Measurements from ENCODE around the gene NDUFB10.
"Not testable (repeated sequence)": the region's sequence is repeated elsewhere in the genome, so short reads cannot be mapped to it uniquely, and the experiment has no call there.

The NDUFB10 gene

DNA sequence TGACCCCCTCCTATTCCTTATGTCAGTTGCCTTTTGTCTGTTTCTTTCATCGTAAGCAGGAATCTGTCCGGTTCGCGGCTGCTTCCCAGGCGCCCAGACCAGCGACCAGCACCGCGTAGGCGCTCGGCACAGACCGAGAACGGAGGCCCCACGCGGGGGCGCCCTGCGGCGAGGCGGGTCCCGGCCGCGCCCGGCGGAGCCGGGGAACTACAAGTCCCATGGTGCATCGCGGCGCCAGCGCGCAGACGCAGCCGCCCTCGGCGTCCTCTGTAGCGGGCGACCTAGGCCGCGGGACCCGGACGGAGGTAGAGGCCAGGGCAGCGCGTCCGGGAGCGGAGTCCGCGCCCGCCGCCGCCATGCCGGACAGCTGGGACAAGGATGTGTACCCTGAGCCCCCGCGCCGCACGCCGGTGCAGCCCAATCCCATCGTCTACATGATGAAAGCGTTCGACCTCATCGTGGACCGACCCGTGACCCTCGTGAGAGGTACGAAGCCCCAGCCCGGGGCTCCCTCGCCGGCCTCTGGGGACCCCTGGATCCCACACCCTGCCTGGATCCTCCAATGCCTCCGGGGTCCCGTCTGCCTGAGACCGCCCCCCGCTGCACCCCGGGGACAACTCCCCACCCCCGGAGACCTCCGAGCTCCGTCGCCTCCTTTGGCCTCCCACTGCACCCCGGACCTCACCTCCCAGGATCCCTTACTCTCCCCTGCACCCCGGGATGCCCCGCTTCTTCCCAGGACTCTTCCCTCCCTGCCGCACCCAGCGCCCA lies at the start of gene NDUFB10:
Gene NDUFB10, plus strand, starts transcription at position 270 of the 771 bp plus-strand sequence. Its CDS starts 87 bp downstream, at position 357.
- DNase-seq = peak; percentile 82

DNA sequence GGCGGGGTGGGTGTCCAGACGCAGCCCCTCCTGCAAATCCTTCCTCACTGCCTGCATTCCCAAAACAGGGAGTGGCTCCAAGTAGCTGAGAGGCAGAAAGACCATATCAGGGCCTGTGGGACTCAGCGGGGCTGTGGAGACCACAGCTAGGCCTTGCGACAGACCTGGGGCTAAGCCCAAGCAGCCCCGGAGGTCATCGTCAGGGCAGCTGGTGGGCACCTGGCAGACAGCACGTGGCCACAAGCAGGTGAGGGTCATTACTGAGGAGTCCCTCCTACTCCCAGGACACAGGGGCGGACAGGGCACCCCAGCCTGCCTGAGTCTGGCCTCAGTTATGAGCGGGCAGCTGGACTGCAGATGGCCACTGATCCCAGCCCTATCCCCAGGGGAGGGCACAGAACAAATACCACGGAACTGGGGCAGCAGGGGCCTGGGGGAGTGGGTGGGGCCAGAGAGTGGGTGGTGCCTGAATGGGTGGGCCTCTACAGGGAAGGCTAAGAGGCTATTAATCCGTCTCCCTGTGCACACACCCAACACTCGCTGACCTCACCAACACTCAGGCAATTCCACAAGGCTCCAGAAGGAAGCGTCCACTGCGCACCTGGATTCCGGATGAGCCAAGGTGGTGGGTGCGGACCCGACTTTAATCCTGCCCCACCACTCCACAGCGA lies 49.6 kb upstream of the NDUFB10 start:
- no peak for DNase-seq

DNA sequence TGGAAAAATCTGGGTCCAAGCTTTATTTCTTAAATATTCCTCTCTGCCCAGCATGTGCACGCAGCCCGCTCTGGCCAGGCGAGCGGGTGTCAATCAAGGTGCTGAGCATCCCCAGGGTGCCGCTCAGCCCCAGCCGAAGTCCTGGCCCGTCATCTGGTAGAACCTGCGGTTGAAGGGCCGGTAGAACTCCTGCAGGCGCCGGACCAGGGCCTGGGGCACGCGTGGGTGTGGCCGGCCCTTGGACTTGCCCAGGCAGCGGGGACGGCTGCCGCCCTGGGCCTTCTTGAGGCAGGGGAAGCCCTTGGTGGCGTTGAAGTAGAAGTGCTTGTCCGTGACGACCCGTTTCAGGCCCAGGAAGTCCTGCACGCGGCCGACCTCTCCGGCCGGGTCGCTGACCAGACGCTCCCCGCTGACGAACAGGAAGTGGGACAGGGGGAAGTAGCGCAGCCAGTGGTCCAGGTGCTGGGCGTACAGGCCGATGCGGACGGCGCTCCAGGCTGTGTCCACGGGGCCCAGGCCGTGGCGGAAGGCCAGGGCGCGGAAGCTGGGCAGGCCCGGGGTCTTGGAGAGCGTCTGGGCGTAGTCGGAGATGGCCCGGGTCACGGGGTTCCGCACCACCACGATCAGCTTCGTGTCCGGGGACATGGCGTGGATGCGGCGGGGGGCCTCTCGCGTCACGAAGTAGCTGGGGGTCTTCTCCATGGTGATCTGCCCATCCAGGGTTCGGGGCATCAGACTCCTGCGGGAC lies 47.7 kb upstream of the NDUFB10 start:
- DNase-seq = no peak

DNA sequence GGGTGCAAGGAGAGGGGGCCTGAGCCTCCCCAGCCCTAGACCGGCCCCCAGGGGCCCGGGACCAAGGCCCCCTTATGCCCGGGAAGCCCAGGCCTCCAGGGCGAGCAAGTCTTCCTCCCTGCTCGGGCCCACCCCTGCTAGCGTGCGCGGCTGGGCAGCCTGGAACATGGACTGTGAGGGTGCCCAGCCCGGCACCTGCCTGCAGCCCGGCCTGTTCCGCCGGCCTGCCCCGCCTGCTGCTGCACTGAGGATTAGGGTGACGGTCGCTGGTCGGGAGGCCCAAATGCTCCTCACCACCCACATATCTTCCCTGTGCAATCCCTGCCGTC lies 47.2 kb upstream of the NDUFB10 start:
- DNase-seq = no peak

DNA sequence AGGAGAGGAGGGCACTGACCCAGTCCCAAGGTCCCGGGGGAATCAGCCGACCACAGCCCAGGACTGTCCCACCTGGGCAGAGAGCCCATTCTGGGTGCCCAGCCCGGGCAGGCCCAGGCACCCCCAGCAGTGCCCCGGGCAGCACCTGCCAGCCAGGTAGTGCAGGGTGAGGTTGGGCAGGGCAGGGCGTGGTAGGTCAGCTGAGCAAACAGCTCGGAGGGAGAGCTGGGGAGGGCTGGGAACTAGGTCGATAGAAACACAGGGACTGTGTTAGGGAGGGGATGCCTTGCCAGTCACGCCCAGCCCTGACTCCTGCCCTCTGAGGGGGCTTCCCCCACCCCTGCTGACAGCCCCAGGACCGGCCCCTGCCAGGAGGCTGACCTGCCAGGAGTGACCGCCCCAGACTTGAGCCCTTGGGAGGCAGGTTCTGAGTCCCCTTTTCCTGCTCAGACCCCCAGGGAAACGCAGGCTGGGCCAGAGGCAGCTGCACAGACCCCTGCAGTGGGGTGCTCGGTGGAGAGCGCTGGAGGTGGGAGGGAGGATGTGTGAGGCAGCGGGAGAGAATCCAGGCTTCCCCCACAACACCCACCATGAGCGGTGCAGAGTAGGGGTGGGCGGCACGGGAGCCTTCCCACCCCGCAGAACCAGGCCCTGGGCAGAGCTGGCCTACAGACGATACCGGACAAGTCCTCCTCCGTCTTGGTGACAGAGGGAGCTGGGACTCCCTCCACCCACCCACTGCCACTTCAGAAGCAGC lies 45.8 kb upstream of the NDUFB10 start:
- DNase-seq = no peak

DNA sequence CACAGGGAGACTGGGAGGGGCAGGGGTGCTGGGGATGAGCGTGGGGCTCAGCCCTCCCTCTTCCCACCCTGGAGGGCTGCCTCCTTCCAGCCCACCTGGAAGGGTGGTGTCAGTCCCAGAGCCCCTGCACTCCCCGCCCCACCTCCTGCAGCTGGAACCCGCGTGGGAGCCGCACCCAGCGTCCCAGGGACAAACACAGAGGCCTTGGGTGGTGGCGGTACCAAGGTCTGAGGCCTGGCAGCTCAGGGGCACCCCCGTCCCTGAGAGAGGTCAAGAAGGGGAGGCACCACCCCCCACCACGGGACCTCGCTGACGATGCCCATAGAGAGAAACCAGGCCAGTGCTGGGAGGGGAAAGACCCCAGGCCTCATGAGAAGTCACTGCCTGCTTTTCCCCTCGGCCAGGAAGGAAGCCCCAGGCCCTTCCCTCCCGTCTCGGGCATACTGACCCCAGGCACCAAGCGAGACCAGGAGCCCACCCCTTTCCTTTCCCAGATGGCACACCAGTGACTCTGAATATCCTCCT lies 45.2 kb upstream of the NDUFB10 start:
- DNase-seq = no peak

DNA sequence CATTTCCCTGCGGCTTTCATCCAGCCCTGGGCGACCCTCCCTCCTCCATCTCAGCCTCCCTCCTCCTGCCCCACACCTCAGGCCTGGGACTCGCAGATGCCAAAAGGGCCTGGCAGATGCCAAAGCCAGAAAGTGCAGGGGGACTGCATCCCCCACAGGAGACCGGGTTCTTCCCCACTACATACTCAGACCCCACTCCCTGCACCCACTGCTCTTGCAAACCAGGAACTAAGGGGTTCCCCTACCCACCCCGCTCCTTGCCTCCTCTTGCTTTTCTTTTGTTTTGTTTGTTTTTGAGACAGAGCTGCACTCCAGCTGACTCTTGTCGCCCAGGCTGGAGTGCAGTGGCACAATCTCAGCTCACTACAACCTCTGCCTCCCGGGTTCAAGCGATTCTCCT lies 44.4 kb upstream of the NDUFB10 start:
- DNase-seq = no peak

DNA sequence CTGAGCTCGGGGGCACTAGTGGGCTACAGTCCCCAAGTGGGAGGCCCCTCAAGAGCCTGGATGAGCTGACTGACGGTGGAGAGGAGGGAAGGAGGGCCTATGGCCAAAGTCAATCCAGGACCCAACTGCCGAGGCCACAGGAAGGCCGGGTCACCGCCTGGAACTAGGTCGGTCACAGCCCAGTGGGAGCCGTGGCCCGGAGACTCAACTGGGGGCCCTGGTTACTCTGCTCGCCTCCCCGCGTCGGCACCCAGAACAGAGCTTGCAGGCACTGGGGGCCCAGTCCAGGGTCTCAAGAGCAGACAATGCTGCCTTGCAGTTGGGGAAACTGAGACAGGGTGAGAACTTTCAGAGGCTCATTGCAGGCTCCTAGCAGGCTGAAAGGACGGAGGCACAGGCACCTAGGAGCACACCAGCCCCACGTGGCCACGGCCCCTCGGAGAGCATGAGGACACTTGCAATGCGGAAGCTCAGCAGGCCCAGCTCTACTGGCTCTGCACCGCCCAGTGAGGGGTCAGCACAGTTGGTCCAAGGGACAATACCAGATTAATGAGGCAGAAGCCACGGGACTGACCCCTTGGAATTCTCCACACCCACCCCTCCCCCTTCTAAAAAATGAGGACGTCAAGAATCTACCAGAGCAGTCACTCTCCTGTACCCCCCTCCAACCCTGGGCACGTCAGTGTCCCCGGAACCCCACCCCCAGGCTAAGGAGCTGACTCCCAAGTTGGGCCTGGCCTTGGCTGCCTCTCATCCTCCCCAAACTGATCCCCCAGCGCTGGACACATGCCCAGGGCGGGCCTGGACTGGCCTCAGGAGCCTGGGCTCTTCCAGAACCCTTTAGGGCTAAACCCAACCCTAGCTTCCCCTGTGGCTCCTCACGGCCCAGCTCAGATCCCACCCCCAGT lies 43.4 kb upstream of the NDUFB10 start:
- DNase-seq = no peak

DNA sequence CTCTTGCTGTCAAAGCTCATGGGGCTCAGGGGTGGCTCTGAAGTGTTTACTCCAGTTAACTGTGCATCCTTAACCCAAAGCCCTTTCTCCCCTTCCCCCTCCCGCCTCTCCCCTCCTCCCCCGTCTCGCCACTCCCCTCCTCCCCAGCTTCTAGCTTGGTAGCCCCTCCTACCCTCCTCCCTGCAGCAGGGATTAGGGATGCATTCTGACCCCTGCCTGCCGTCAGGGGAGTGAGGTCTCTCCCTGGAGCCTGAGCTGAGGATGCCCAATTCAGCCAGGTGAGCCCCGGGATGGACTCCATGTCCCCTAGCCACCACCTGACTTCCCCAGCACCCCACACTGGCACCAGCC lies 42.7 kb upstream of the NDUFB10 start:
- DNase-seq = no peak

DNA sequence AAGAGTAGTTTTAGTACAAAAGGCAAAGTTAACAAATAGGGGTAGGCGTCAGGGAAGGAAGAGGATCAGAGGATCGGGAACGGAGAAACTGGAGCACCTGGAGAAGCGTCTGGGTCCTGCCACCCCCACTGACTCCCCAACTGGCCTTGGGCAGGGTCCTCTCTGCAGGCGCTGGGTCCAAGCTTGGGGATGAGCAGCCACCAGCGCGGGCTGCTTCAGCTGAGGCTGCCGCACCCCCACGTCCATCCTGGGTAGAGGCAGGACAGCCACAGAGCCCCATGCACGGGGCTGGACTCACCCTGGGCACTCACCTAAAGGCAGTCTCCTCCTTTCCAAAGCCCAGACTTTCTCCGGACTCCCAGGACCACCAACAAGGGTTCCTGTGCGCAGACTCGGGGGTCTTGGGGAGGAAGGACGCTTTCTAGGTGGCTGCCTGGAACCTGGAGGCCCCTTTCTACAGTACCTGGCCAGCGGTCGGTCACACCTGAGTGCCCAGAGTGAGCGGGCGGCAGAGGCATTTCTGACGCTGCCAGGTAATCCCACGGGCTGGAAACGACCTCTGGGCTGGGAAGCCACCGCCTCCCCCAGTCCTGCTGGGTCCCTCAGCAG lies 42.2 kb upstream of the NDUFB10 start:
- DNase-seq = no peak

DNA sequence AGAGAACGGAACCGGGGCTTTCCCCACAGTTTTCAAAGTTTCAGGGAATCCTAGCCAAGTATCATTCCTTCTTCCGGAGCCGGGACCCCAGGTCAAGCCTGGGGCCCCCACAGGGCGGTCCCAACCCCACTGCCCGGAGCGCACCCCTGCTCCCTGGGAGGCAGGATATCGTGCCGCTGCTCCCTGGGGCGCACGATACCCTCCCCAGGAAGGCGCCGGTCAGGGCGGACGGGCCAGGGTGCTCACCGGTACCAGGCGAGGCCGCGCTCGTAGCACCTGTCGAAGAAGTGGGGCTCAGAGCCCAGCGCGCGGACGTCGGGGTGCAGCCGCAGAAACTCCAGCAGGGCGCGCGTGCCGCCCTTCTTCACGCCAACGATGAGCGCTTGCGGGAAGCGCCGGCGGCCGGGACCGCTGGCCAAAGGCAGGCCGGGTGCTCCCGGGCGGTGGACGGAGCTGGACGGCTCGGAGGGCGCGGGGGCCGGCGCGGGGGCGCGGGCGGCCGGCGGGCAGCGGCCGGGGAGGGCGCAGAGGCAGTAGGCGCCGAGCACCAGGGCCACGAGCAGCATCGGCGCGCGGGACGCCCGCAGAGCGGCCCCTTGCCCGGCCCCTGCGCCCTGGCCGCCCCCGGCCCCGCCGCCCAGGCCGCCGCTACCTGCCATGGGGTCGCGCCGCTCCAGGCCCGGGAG lies 41.5 kb upstream of the NDUFB10 start:
- no peak for DNase-seq

DNA sequence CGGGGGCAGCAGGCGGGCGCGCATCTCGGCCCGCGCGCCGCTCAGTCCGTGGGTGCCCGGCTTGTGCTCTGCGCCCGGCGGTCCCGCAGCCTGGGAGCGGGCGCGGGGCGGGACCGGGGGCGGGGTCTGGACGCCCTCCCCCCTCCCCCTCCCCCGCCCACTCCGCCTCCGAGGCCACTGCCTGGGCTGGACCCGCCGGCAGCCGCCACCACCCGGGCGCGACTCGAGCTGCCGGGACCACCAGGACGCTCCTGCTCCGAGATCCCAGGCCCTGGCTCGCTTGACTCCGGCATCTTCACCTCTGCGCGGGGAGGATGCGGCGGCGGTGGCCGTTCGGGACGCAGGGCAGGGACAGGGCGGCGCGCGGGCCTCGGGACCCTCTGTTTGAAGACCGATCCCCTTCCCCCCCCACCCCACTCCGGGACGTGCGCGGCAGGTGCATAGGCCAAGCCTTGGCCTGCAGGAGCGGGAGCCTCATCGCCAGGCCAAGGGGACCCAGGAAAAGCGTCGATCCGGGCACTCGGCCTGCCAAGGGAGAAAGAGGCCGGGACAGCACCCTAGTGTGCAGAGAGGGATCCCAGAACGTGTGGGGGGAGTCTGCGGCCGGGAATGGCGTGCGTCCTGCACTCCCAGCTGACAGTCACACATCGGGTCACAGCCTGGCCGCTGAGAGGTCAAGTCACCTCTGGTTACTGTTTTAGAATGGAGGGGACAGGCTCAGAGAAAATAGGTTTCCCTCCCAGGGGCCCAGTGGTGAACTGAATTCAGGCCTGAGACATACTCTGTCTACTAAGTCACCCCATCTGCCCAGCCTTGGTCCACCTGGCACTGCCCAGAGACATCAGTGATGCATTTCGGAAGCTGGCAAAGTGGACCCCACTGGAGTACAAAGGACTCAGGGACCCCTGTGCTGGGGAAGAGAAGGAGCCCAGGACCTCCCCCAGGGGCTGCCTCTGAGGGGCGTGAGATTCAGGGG lies 40.7 kb upstream of the NDUFB10 start, which contains the start of gene HS3ST6:
Gene HS3ST6, minus strand, starts transcription at position 65 of the 976 bp plus-strand sequence. CDS start 92 bp downstream, outside the sequence.
- no peak for DNase-seq

DNA sequence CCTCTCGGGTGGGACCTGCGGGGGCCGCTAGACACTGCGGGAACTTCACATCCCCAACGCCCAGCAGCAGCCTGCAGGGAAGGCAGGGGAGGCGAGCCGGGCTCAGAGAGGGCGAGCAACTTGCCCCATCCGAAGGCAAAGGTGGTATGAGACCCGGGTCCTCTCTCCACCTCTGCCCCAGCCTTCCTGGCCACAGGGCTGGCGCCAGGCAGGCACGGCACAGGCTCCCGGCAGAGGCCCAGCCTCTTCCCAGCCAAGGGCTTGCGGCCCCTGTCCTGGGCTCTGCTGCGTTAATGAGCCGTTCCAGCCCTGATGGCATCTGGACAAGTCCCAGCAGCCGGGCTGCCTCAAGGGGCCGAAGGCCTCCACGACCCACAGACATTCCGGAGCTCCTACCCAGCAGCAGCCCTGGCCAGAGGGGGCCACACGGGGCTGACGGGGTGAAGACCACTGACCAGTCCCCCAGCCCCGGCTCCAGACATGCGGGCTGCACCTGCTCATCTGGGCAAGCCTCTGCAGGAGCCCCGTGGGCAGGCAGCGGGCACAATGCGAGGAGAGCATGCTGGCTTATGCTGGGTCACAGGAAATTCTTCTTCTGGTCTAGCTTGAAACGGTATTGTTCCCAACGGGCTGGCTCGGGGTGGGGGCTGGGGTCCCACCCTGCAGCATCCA lies 39.9 kb upstream of the NDUFB10 start:
- no peak for DNase-seq

DNA sequence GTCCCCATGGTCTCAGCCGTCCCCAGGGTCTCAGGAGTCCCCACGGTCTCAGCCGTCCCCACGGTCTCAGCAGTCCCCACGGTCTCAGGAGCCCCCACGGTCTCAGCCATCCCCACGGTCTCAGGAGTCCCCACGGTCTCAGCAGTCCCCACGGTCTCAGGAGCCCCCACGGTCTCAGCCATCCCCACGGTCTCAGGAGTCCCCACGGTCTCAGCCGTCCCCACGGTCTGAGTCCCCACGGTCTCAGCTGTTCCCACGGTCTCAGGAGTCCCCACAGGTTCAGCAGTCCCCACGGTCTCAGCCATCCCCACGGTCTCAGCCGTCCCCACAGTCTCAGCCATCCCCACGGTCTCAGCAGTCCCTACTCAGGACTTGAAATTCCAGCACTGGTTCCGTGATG lies 39.2 kb upstream of the NDUFB10 start:
- not testable (repeated sequence) for DNase-seq

DNA sequence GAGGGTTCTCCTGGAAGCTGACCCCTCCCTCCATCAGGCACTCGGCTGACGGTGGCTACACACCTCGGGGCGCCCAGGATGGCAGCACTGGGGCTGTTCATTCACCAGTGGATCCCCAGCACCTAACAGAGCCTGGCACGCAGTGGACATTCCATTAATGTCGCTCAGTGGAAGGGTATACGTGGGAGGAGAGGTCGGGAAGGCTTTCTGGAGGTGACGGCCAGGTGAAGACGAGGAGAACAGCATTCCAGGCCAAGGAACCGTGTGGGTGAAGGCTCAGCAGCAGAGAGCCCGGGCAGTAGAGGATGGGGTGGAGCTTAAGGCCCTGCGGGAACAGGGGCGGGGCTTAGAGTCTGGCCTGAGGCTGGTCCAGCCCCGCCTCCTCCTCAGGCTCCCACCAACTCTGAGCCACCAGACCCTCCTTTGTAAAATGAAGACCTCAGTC lies 38.6 kb upstream of the NDUFB10 start:
- no peak for DNase-seq

DNA sequence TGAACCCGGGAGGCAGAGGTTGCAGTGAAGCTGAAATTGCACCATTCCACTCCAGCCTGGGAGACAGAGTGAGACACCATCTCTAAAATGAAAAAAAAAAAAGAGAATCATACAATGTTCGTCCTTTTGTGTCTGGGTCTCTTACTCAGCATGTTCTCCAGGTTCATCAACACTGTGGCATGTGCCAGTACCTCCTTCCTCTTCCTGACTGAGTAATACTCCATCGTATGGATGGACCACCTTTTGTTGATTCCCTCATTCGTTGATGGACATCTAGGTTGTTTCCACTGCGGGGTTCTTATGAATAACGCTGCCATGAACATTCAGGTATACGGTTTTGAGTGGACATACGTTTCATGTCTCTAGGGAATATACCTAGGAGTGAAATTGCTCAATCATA lies 37.0 kb upstream of the NDUFB10 start:
- DNase-seq = no peak

DNA sequence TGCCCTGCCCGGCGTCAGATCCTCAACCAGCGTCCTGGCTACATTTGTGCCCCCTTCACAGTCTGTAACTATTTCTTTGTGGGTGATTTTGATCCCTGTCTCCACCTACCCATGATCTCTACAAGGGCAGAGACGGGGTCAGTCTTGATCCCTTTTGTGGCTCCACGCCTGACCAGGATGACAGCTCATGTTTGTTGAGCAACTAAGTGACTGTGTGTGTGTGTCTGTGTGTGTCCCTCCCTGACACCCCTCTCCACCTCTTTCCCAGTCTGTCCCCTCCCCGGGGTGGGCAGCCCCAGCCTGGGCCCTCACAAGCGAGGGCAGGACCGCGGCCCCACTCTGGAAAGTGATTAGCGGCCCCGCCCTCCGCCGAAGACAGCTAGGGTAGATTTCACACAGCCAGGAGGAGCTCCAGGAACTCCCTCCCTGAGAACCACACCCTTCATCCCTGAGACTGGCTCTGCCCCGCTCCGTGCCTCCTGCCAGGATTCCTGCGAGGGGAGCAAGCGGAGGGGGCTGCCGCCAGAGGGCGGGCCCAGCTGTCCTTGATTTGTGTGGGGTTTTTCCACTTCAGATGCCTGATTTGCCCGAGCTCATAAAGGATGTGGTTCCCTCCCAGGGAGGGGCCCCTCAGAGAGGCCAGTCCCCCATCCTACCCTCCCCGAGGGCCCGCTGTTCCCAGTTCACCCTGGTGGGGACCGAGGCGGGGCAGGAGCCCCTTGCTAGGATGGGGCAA lies 35.9 kb upstream of the NDUFB10 start:
- DNase-seq = peak; percentile 83

DNA sequence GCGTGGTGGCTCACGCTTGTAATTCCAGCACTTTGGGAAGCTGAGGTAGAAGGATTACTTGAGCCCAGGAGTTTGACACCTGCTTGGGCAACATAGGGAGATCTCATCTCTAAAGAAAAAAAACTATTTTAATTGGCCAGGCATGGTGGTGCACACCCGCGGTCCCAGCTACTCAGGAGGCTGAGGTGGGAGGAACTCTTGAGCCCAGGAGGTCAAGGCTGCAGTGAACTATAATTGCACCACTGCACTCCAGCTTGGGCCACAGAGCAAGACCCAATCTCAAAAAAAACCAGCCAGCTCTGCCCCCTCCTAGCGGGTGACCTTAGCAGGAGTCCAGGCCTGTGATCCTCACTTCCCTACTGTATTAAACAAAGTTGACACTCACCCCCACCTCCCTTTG lies 35.2 kb upstream of the NDUFB10 start:
- no peak for DNase-seq
